GM23248 (cell line): Measurements from ENCODE around the gene NID2.

ENCODE experiments used
- EZH2 ChIP-seq: fragments of 200-600 bp; sonication (generic); IDR thresholded peaks from 2 replicates; pipeline ENCODE4 v1.6.1; 2018; ENCODE audit warnings: antibody characterized with exemption, mild to moderate bottlenecking; ENCODE audit not compliant: insufficient read depth, poor library complexity, severe bottlenecking
- EZH2phosphoT487 ChIP-seq: fragments of 200-600 bp; sonication (generic); IDR thresholded peaks from 2 replicates; pipeline ENCODE4 v1.6.1; 2018; ENCODE audit warnings: antibody characterized with exemption, moderate library complexity, mild to moderate bottlenecking, low read depth; ENCODE audit not compliant: insufficient read depth

DNA sequence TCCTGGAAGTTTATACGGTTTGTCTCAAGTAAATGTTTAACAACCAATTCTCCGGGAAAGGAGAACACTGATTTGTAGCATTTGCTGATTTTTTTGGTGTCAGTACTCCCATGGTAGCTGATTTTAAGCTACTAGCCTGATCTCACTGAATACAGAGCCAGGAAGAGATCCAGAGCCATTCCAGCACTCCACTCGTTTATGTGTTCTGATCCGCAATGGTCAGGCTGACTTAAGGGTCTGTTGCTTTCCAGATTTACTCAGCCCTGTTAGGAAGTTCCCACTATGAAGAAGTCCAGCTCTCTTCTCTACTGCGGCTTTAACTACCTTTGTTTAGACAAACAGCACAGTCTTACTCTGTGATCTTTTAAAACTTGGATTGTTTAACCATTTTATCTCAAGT lies 38.0 kb upstream of the NID2 start:
- no peak for TF ChIP-seq EZH2phosphoT487
- TF ChIP-seq EZH2: no peak
